ENCODE data around the gene PRRT1. TPM values are rescaled to one million over a fixed set of nuclear protein-coding genes. Genes with fewer than 3 reads are reported as not detected.
"Not testable (repeated sequence)": the region's sequence is repeated elsewhere in the genome, so short reads cannot be mapped to it uniquely, and the experiment has no call there.

The PRRT1 gene
- total RNA-seq, 1 donor from 2014 or later = not detected

DNA sequence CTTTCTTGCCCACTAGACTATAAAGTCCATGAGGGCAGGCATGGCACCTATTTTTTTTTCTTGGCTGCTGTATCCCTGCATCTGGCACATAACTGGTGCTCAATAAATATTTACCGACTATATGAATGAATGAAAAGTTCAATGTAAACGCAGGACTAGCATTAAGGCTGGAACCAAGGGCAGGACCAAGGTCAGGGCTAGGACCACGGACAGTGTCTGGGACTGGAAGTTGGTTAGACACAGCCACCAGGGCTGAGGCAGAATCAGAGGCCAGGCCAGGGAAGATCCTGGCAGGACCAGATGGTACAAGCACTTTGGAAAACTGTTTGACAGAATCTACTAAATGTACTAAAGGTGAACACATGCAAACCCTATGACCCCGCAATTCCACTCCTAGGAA lies 46.3 kb downstream of the PRRT1 start:
- DNase-seq (ENCODE audit: low read depth) = peak; percentile 56

DNA sequence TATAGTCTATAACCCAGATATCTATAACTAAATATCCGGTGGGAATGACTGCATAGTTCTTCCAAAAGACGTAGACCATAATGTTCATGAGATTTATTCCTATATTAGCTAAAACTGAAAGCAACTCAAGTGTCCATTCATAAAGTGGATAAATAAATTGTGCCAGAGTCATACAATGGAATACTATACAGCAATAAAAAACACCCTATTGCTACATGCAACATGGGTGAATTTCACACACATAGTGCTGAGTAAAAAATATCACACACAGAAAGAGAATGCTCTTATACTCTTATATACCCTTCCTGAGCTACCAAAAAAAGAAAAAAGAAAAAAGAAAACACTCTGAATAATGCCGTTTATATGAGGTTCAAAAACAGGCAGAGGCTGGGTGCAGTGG lies 49.5 kb downstream of the PRRT1 start:
- DNase-seq (ENCODE audit: low read depth) = no peak

DNA sequence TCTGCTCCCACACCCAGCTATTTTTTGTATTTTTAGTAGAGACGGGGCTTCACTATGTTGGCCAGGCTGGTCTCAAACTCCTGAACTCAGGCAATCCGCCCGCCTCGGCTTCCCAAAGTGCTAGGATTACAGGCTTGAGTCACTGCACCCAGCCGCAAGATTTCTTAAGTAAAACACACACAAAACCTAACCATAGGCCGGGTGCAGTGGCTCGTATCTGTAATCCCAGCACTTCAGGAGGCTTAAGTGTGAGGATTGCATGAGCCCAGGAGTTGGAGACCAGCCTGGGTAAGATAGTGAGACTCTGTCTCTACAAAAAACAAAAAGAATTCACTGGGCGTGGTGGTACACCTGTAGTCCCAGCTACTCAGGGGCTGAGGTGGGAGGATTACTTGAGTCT lies 51.5 kb downstream of the PRRT1 start:
- not testable (repeated sequence) for DNase-seq (ENCODE audit: low read depth)

Small RNAs within 50 kb of the gene (microRNA-seq; reads per million reads assigned to microRNA genes)
- gene MIR6721 = 1.6 reads per million, percentile 3 among the genes with 10 or more reads in this experiment
- not detected for gene MIR6833

Other genes starting within 250 kb of the PRRT1 start
- 2.7 and 3.3 TPM in 2 replicates for gene ZBTB12, start 249.9 kb downstream of the PRRT1 start, total RNA-seq
- gene C2, start 224.2 kb downstream of the PRRT1 start, total RNA-seq = 7.0 and 7.5 TPM in 2 replicates
- 1.8 and 6.6 TPM in 2 replicates for gene CFB, start 205.8 kb downstream of the PRRT1 start, total RNA-seq
- 86.4 and 87.1 TPM in 2 replicates for gene NELFE, start 193.0 kb downstream of the PRRT1 start, total RNA-seq
- gene SKIC2, start 192.8 kb downstream of the PRRT1 start, total RNA-seq = 32.1 and 37.3 TPM in 2 replicates
- gene DXO, start 179.8 kb downstream of the PRRT1 start, total RNA-seq = 28.7 and 32.3 TPM in 2 replicates
- 3.5 and 4.2 TPM in 2 replicates for gene C4A, start 169.9 kb downstream of the PRRT1 start, total RNA-seq
- gene C4B, start 137.1 kb downstream of the PRRT1 start, total RNA-seq = 3.0 and 6.7 TPM in 2 replicates
- gene CYP21A2, start 113.5 kb downstream of the PRRT1 start, total RNA-seq = not detected in 2 replicates
- 0.16 and 0.36 TPM in 2 replicates for gene TNXB, start 42.6 kb downstream of the PRRT1 start, total RNA-seq
- 26.4 and 34.7 TPM in 2 replicates for gene ATF6B, start 23.7 kb downstream of the PRRT1 start, total RNA-seq
- gene FKBPL, start 21.7 kb downstream of the PRRT1 start, total RNA-seq = 4.7 and 6.8 TPM in 2 replicates
- gene PPT2, start 2.2 kb upstream of the PRRT1 start, total RNA-seq = 20.4 and 33.4 TPM in 2 replicates
- gene EGFL8, start 12.7 kb upstream of the PRRT1 start, total RNA-seq = 1.4 and 2.2 TPM in 2 replicates
- 68.2 and 79.2 TPM in 2 replicates for gene AGPAT1, start 24.1 kb upstream of the PRRT1 start, total RNA-seq
- gene RNF5, start 26.5 kb upstream of the PRRT1 start, total RNA-seq = 70.9 and 78.1 TPM in 2 replicates
- gene AGER, start 32.3 kb upstream of the PRRT1 start, total RNA-seq = 0.86 and 0.88 TPM in 2 replicates
- gene PBX2, start 38.3 kb upstream of the PRRT1 start, total RNA-seq = 25.1 and 29.0 TPM in 2 replicates
- 0.27 TPM in 1 of 2 replicates, not detected in the other for gene GPSM3, start 40.7 kb upstream of the PRRT1 start, total RNA-seq
- gene NOTCH4, start 72.1 kb upstream of the PRRT1 start, total RNA-seq = 0.53 and 1.2 TPM in 2 replicates
- gene TSBP1, start 220.0 kb upstream of the PRRT1 start, total RNA-seq = not detected in 2 replicates